GM10847 (cell line): ENCODE measurements around the gene CLVS2.

ENCODE experiments used
- POLR2A ChIP-seq: IDR thresholded peaks from 2 replicates; pipeline ENCODE4 v1.6.1; 2011; ENCODE audit not compliant: insufficient read length; ENCODE audit errors: extremely low read depth

The CLVS2 gene

GRCh38 chr6:122995921-122996793 is at the start of gene CLVS2:
CLVS2 (plus strand) TSS chr6:122996235; CDS start chr6:122997778, 1,543 bp downstream.
- no peak for TF ChIP-seq POLR2A

DNA sequence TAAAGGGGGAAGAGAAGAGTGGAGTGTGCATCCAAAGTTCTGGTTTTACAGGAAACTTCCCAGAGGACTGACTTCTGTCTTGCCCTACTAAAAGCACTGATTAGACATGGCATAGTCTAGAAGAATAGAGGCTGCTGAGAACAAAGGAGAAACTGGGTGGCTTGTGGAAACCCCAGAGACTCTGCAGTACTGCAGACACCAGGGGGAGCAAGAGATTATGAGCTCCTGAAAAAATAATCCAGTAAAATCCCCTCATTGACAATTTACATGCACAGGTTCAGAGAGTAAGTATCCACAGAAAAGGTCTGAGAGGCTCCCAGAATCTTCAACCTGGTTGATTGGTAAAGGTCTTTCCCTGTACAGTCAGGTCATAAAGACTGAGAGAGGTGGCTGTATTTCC is 48.7 kb upstream of the CLVS2 start:
- TF ChIP-seq POLR2A = no peak

- TF ChIP-seq POLR2A = no peak
These were observed 42.3 kb upstream of the CLVS2 start for GRCh38 chr6:122953766-122954165.

GRCh38 chr6:122956376-122956775 is 39.7 kb upstream of the CLVS2 start:
- no peak for TF ChIP-seq POLR2A

DNA sequence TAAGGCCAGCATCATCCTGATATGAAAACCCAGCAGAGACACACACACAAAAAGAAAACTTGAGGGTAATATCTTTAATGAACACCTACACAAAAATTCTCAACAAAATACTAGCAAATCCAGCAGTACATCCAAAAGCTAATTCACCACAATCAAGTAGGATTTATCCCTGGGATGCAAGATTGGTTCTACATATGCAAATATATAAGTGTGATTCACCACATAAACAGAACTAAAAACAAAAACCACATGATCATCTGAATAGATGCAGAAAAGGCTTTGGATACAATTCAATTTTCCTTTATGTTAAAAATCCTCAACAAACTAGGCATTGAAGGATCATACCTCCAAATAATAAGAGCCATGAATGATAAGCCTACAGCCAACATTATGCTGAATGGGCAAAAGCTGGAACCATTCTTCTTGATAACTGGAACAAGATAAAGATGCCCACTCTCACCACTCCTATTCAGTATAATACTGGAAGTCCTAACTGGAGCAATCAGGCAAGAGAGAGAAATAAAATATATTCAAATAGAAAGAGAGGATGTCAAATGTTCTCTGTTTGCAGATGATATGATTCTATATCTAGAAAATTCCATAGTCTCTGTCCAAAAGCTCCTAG is 33.9 kb upstream of the CLVS2 start:
- TF ChIP-seq POLR2A = no peak

DNA sequence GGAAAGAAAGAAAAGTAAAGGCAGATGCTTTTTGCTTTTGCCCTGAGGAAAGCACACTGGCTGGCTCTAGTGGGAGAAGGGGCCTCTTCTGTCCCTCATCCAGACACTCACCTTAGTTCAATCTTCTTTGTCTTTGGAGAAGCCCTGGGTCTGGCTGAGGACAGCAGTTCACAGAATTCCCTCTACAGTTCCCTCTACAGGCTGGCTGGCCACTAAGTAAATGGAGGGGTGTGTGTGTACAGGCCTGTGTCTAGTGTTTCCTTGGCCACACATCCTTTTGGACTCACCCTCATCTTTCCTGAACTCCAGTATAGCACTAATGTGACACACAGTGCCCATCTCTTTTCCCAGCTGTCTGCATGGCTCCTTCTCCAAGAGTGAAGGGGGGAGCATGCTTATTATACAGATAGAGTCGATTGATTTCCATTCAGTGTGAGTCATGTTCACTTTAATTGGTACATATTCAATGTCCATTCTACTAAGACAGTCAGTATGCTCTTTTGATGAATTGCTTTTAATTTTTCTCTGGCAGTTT is 26.0 kb upstream of the CLVS2 start:
- TF ChIP-seq POLR2A = no peak

GRCh38 chr6:122977180-122977579 is 18.9 kb upstream of the CLVS2 start:
- TF ChIP-seq POLR2A = no peak

GRCh38 chr6:122984393-122984792 is 11.6 kb upstream of the CLVS2 start:
- TF ChIP-seq POLR2A = no peak

DNA sequence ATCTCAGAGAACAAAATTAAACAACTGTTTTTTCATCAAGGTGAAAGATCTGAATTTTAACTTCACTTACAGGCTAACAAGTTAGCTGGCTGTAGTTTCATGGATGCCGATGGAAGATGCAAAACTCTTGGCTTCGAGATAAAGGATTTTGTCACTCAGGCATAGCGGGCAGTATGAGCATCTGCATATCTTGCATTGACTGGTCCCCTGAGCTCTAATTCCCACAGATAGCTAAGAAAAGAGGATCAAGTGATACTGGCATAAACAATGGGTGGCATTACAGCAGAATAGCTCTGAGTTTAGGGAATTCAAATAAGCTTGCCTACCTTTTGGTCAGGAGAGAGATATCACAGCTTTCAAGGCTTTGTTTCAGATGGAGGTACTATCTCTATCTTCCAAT is 1.8 kb upstream of the CLVS2 start:
- no peak for TF ChIP-seq POLR2A

DNA sequence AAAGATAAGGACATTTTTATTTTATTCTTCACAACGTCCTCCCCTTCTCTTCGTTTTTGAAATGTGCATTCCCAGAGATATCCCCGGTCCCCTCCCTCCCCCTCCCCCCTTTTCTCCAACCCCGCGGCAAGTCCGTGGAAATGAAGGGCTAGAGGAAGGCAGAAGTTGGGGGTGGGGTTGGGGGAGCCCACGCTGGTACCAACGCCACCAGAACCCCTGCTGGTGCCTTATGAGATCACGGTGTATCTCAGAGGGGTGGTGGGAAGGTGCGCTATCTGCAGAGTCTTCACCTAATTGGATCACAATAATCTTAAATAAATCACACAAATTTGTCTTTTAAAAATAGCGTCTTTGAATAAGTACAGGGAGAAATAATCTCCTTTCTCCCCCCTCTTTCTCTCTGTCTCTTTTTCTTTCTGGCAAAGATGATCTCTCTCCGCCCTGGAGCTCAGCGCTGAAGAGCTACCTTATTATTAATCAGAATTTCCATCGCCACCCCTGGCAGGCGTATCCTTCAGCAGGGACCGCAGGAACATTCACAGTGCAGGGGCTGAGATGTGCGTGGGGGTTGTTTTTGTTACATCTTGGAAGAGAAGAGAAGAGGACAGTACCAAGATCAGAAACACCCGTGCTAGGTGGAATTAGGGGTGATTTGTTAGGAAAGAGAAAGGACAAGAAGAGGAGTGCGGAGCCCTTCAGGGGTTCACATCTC is 915 bp downstream of the CLVS2 start:
- TF ChIP-seq POLR2A = no peak

DNA sequence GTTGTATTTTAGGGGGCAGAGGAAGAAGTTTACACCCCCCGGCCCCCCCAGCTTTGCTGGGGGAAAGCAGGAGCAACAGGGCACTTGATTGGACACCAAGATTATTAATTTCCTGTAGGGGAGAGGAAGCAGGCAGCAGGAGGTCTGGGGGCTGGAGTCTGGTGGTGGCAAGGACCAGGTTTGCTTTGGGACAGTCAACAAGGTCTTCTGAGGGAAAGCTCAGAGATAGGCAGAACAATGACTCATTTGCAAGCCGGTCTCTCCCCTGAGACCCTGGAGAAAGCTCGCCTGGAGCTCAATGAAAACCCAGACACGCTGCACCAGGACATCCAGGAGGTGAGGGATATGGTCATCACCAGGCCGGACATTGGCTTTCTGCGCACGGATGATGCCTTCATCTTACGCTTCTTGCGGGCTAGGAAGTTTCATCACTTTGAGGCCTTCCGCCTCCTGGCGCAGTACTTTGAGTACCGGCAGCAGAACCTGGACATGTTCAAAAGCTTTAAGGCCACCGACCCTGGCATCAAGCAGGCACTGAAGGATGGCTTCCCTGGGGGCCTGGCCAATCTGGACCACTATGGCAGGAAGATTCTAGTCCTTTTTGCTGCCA is 1.6 kb downstream of the CLVS2 start:
- TF ChIP-seq POLR2A = no peak

- no peak for TF ChIP-seq POLR2A
These were observed 2.5 kb downstream of the CLVS2 start for GRCh38 chr6:122998403-122998975.

- no peak for TF ChIP-seq POLR2A
These were observed 4.3 kb downstream of the CLVS2 start for GRCh38 chr6:123000244-123000770.

DNA sequence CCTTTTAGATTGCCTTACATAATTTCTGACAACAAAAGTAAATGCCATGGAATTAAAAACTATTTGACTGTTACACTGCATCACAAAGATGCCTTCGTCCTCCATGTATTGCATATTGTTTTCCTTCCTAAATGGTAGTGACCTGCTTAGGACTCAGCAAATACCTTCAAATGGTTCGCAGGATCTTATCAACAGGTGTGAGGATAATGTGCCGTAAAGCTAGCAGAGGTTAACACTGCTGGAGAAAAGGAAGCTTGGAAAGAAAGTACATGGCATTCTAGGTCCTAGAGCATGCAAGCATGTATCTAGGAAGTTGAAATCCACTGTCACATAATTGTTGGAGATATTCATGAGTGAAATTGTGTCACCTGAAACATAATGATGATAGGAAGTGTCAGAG is 5.5 kb downstream of the CLVS2 start:
- TF ChIP-seq POLR2A = no peak

DNA sequence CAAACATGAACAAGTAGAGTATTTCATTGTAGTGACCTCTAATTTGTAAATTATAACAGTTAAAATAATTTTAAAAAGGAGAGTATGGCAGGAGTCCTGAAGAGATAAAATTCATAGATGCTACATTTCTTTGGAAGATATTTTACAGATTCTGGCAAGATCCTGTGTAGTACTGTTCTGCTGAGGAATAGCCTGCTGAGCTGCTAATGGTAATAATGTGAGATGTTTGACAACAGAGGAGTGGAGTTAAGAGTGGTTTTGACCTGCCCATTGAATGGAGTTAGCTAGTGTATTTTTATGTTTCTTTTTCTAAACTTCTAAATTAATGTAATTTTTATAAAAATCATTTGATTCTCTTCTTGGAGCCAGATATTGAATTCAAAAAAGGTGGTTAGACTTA is 11.8 kb downstream of the CLVS2 start:
- TF ChIP-seq POLR2A = no peak
